Panc1 (cell line): ENCODE results near the gene FBXL19.

ENCODE experiments used
- CTCF ChIP-seq: fragments of 450-650 bp; IDR thresholded peaks from 2 replicates; pipeline ENCODE4 v1.5.1; 2017; ENCODE audit warnings: mild to moderate bottlenecking
- POLR2AphosphoS5 ChIP-seq: IDR thresholded peaks from 2 replicates; pipeline ENCODE4 v1.6.1; 2012; ENCODE audit warnings: mild to moderate bottlenecking, low read depth, low read length, moderate library complexity
- REST ChIP-seq, 2 experiments: IDR thresholded peaks; 2 replicates each; pipeline ENCODE4 v1.6.1; 2011 to 2012; ENCODE audit warnings: low read depth in 2 of 2, control low read depth in 1 of 2, low read length in 1 of 2, mild to moderate bottlenecking in 1 of 2, moderate library complexity in 1 of 2; ENCODE audit not compliant: insufficient read depth in 1 of 2
- SIN3A ChIP-seq: IDR thresholded peaks from 2 replicates; pipeline ENCODE4 v1.6.1; 2012; ENCODE audit warnings: low read depth, mild to moderate bottlenecking, low read length, moderate library complexity, borderline replicate concordance; ENCODE audit not compliant: insufficient read depth
- TCF7L2 ChIP-seq: IDR thresholded peaks from 2 replicates; pipeline ENCODE4 v1.6.1; 2011; ENCODE audit warnings: mild to moderate bottlenecking, low read depth, low read length, inconsistent platforms

- TF ChIP-seq CTCF (no peak), POLR2AphosphoS5 (no peak), SIN3A (no peak), REST (IDR thresholded peaks at IDR 0.05; ENCODE audit: insufficient read depth in 1 of 2, low read depth in 2 of 2, low read length in 1 of 2) (no peak), TCF7L2 (no peak)
Observed at GRCh38 chr16:30894540-30895368, 28.6 kb upstream of the FBXL19 start.
